Measurements from ENCODE around the gene AURKB.
"Not testable (repeated sequence)": the region's sequence is repeated elsewhere in the genome, so short reads cannot be mapped to it uniquely, and the experiment has no call there.

AURKB gene

GRCh38 chr17:8209907-8210760 is at the start of gene AURKB:
Gene AURKB, minus strand, starts transcription at chr17:8210575. Its CDS starts 351 bp downstream, at chr17:8210224.
- DNase-seq (ENCODE audit: insufficient read length, low spot score): peak; percentile 84
- TF ChIP-seq POLR2A (IDR thresholded peaks at IDR 0.05; ENCODE audit: low read depth, low read length): peak; percentile 91
- peak; percentile 55 for FAIRE-seq

- TF ChIP-seq POLR2A (IDR thresholded peaks at IDR 0.05; ENCODE audit: low read depth, low read length): no peak
- no peak for FAIRE-seq
- DNase-seq (ENCODE audit: insufficient read length, low spot score): no peak
These were observed 47.4 kb upstream of the AURKB start for GRCh38 chr17:8257801-8258200.

- FAIRE-seq: no peak
- TF ChIP-seq POLR2A (IDR thresholded peaks at IDR 0.05; ENCODE audit: low read depth, low read length): no peak
- no peak for DNase-seq (ENCODE audit: insufficient read length, low spot score)
These were observed 46.3 kb upstream of the AURKB start for GRCh38 chr17:8256691-8257090.

GRCh38 chr17:8256291-8256690 is 45.9 kb upstream of the AURKB start:
- DNase-seq (ENCODE audit: insufficient read length, low spot score): no peak
- no peak for TF ChIP-seq POLR2A (IDR thresholded peaks at IDR 0.05; ENCODE audit: low read depth, low read length)
- FAIRE-seq: no peak

GRCh38 chr17:8255499-8255898 is 45.1 kb upstream of the AURKB start:
- no peak for TF ChIP-seq POLR2A (IDR thresholded peaks at IDR 0.05; ENCODE audit: low read depth, low read length)
- no peak for FAIRE-seq
- no peak for DNase-seq (ENCODE audit: insufficient read length, low spot score)

- DNase-seq (ENCODE audit: insufficient read length, low spot score) (no peak), FAIRE-seq (no peak)
- no peak for TF ChIP-seq POLR2A (IDR thresholded peaks at IDR 0.05; ENCODE audit: low read depth, low read length)
These were observed 44.5 kb upstream of the AURKB start for GRCh38 chr17:8254881-8255280.

GRCh38 chr17:8253801-8254200 is 43.4 kb upstream of the AURKB start:
- no peak for FAIRE-seq
- no peak for TF ChIP-seq POLR2A (IDR thresholded peaks at IDR 0.05; ENCODE audit: low read depth, low read length)

GRCh38 chr17:8251411-8251810 is 41.0 kb upstream of the AURKB start:
- not testable (repeated sequence) for FAIRE-seq; DNase-seq (ENCODE audit: insufficient read length, low spot score)

More at GRCh38 chr17:8253801-8254200, 43.4 kb upstream of the AURKB start:
- DNase-seq (ENCODE audit: insufficient read length, low spot score): no peak

GRCh38 chr17:8249621-8250500 is 39.5 kb upstream of the AURKB start:
- FAIRE-seq: no peak
- DNase-seq (ENCODE audit: insufficient read length, low spot score): no peak
- no peak for TF ChIP-seq POLR2A (IDR thresholded peaks at IDR 0.05; ENCODE audit: low read depth, low read length)

- FAIRE-seq (peak; percentile 72), DNase-seq (ENCODE audit: insufficient read length, low spot score) (peak; percentile 89)
- TF ChIP-seq POLR2A (IDR thresholded peaks at IDR 0.05; ENCODE audit: low read depth, low read length): peak; percentile 74
These were observed 38.6 kb upstream of the AURKB start, which contains the start of gene PFAS for GRCh38 chr17:8248751-8249607. Gene PFAS, plus strand, starts transcription at chr17:8249289. Its CDS starts 4,649 bp downstream, at chr17:8253938.

GRCh38 chr17:8244768-8245167 is 34.4 kb upstream of the AURKB start:
- FAIRE-seq: no peak
- DNase-seq (ENCODE audit: insufficient read length, low spot score): no peak
- TF ChIP-seq POLR2A (IDR thresholded peaks at IDR 0.05; ENCODE audit: low read depth, low read length): no peak

- no peak for TF ChIP-seq POLR2A (IDR thresholded peaks at IDR 0.05; ENCODE audit: low read depth, low read length)
- FAIRE-seq (no peak), DNase-seq (ENCODE audit: insufficient read length, low spot score) (no peak)
These were observed 33.5 kb upstream of the AURKB start for GRCh38 chr17:8243827-8244226.

- DNase-seq (ENCODE audit: insufficient read length, low spot score): no peak
- no peak for FAIRE-seq
- no peak for TF ChIP-seq POLR2A (IDR thresholded peaks at IDR 0.05; ENCODE audit: low read depth, low read length)
These were observed 27.5 kb upstream of the AURKB start for GRCh38 chr17:8237886-8238285.

All from H54 (cell line).